OCI-LY1 (cell line): ENCODE measurements around the gene DNAJC25.

Experiments used
- EZH2 ChIP-seq: fragments of 200-600 bp; sonication (generic), shearing (Covaris generic); IDR thresholded peaks from 2 replicates; pipeline ENCODE4 v1.8.0; 2017; ENCODE audit warnings: borderline replicate concordance, mixed run types, mild to moderate bottlenecking, antibody characterized with exemption, low read length, moderate library complexity, mixed read lengths
- TF ChIP-seq, protein P1 (sequence below): fragments of 200-600 bp; sonication (generic), shearing (Covaris generic); IDR thresholded peaks from 2 replicates; pipeline ENCODE4 v1.5.1; 2017; ENCODE audit warnings: mild to moderate bottlenecking, antibody characterized with exemption, low read length, moderate library complexity, mixed read lengths

- TF ChIP-seq, protein P1, sequence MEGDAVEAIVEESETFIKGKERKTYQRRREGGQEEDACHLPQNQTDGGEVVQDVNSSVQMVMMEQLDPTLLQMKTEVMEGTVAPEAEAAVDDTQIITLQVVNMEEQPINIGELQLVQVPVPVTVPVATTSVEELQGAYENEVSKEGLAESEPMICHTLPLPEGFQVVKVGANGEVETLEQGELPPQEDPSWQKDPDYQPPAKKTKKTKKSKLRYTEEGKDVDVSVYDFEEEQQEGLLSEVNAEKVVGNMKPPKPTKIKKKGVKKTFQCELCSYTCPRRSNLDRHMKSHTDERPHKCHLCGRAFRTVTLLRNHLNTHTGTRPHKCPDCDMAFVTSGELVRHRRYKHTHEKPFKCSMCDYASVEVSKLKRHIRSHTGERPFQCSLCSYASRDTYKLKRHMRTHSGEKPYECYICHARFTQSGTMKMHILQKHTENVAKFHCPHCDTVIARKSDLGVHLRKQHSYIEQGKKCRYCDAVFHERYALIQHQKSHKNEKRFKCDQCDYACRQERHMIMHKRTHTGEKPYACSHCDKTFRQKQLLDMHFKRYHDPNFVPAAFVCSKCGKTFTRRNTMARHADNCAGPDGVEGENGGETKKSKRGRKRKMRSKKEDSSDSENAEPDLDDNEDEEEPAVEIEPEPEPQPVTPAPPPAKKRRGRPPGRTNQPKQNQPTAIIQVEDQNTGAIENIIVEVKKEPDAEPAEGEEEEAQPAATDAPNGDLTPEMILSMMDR, result no peak
- TF ChIP-seq EZH2, result no peak
These were observed 48.1 kb downstream of the DNAJC25 start for GRCh38 chr9:111679199-111679598.
